Peyer's patch (tissue), 4 donors: ENCODE measurements around the gene PGGT1B. TPM values are rescaled to one million over a fixed set of nuclear protein-coding genes. Genes with fewer than 3 reads are reported as not detected.

Experiments used
- DNase-seq, 3 donors: peaks; one replicate each; pipeline ENCODE4 v3.0.0-alpha.2; 2017 to 2019
- H3K27ac ChIP-seq, 4 donors: fragments of 200-600 bp; sonication (generic); one replicate each; pipeline ENCODE4 v1.5.1; 2016 to 2019
- H3K27me3 ChIP-seq, 2 donors: fragments of 200-600 bp; sonication (generic); one replicate each; pipeline ENCODE4 v1.5.1; 2019
- H3K36me3 ChIP-seq, 3 donors: fragments of 200-600 bp; sonication (generic); one replicate each; pipeline ENCODE4 v1.5.1; 2016 to 2019
- H3K4me1 ChIP-seq, 4 donors: fragments of 200-600 bp; sonication (generic); one replicate each; pipeline ENCODE4 v1.5.1; 2016 to 2019
- H3K4me3 ChIP-seq, 4 donors: fragments of 200-600 bp; sonication (generic); 1 replicate in 3 of 4; 2 replicates in 1 of 4; pipeline ENCODE4 v1.5.1; 2016 to 2019; ENCODE audit warnings: mild to moderate bottlenecking in 1 of 4
- H3K9me3 ChIP-seq, 4 donors: fragments of 200-600 bp; sonication (generic); one replicate each; pipeline ENCODE4 v1.5.1; 2016 to 2019; ENCODE audit warnings: mild to moderate bottlenecking in 1 of 4
- CTCF ChIP-seq, 6 experiments: fragments of 450-650 bp in 4 of 6; fragments of 200-600 bp in 2 of 6; sonication (generic) in 1 of 6; IDR thresholded peaks; one replicate each; pipeline ENCODE4 v1.5.1; 2017 to 2019; ENCODE audit warnings: antibody characterized with exemption in 6 of 6, mild to moderate bottlenecking in 3 of 6, moderate library complexity in 1 of 6
- POLR2A ChIP-seq, 2 donors: fragments of 450-650 bp; IDR thresholded peaks; one replicate each; pipeline ENCODE4 v1.5.1; 2017; ENCODE audit warnings: antibody characterized with exemption in 2 of 2, mild to moderate bottlenecking in 2 of 2, moderate library complexity in 2 of 2
- total RNA-seq, 4 donors: library from RNA; depleted of rRNA; stranded (reverse); fragments of >200 nt; gene quantifications; one replicate each; pipeline ENCODE4 v1.1.0, GENCODE V29; 2016

The PGGT1B gene
- total RNA-seq, 4 donors from 2014 or later = 12.8 to 34.7 (median 16.5) TPM

DNA sequence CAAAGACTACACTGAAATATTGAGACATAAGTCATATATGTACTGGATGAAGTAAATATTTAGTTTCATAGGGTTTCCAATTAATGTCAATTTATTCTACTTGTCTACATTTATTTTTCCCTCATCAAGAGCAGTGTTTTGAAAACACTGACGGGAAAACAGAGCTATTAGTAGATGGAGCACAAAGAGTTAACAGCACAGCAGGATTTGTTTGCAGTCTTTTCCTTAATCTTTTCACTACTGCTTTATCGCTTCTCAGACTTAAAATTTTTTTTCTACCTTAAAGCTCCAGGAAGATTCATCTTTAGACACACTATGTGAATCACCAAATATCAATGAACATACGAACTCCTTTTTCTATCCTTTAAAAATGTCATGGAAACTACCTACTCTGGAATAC, 25.6 kb downstream of the PGGT1B start:
- TF ChIP-seq POLR2A (IDR thresholded peaks at IDR 0.05) (no peak), CTCF (IDR thresholded peaks at IDR 0.05) (no peak)
- H3K9me3 ChIP-seq = no peaks in the 10 kb centered on the region
- no peak for DNase-seq
- H3K27ac ChIP-seq = no peak overlapping the region
- H3K36me3 ChIP-seq = peaks cover 0 to 51% (median 5%) of the 10 kb centered on the region in 3 donors
- H3K4me1 ChIP-seq = no peaks in the 10 kb centered on the region
- no peak overlapping the region for H3K4me3 ChIP-seq
- no peaks in the 10 kb centered on the region for H3K27me3 ChIP-seq

- TF ChIP-seq POLR2A (IDR thresholded peaks at IDR 0.05) = no peak
- TF ChIP-seq CTCF (IDR thresholded peaks at IDR 0.05) = no peak
- H3K4me3 ChIP-seq = no peak overlapping the region
- DNase-seq = no peak
- no peaks in the 10 kb centered on the region for H3K4me1 ChIP-seq
- H3K9me3 ChIP-seq = no peaks in the 10 kb centered on the region
- H3K27ac ChIP-seq = no peak overlapping the region
- H3K36me3 ChIP-seq = peaks cover 0 to 54% (median 5%) of the 10 kb centered on the region in 3 donors
- no peaks in the 10 kb centered on the region for H3K27me3 ChIP-seq
These were observed 26.1 kb downstream of the PGGT1B start for GRCh38 chr5:115236599-115236998.

DNA sequence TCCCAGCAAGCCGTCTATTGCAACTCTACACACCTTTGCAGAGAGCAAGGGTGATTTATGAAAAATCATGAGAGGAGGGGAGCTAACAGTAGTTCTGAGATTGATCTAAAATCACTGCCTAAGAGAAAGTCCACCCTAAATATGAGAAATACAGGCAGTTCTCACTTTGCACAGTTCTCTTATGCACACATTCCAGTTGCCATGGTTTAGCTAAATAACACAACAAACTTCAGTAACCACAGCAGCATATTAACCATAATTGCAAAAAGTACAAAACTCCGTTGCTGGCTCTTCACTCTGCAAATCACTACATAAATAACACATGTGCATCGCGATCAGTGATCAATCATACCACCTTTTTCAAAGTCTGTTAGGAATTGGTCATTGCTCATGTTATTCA, 31.1 kb downstream of the PGGT1B start:
- H3K27ac ChIP-seq = no peak overlapping the region
- no peaks in the 10 kb centered on the region for H3K27me3 ChIP-seq
- DNase-seq = no peak
- H3K4me3 ChIP-seq = no peak overlapping the region
- H3K9me3 ChIP-seq = no peaks in the 10 kb centered on the region
- H3K36me3 ChIP-seq = peaks cover 0 to 63% (median 0%) of the 10 kb centered on the region in 3 donors
- TF ChIP-seq CTCF (IDR thresholded peaks at IDR 0.05) (no peak), POLR2A (IDR thresholded peaks at IDR 0.05) (no peak)
- H3K4me1 ChIP-seq = no peaks in the 10 kb centered on the region

GRCh38 chr5:115229606-115230005, 33.1 kb downstream of the PGGT1B start:
- DNase-seq = no peak
- H3K4me1 ChIP-seq = no peaks in the 10 kb centered on the region
- H3K27ac ChIP-seq = no peak overlapping the region
- no peaks in the 10 kb centered on the region for H3K27me3 ChIP-seq
- H3K9me3 ChIP-seq = no peaks in the 10 kb centered on the region
- H3K4me3 ChIP-seq = no peak overlapping the region
- H3K36me3 ChIP-seq = peaks cover 0 to 49% (median 0%) of the 10 kb centered on the region in 3 donors
- TF ChIP-seq POLR2A (IDR thresholded peaks at IDR 0.05) (no peak), CTCF (IDR thresholded peaks at IDR 0.05) (no peak)

DNA sequence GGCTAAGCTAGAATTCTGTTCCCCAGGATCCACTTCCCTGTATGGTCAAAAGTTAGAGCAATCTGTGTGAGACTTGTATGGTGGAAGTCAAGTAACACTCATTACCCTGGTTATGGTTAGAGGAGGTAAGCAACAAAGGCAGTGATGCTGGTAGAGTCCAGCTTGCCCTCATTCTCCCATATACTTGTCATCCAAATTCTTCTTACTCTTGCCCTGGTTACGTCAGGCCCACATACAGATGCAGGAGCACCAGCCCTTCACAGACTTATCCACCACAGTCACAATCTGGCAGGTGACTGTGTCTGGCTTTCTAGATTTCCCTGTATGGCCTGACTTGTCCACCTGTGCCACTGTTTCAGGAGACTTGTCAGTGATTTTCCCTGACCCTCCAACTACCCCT, 35.4 kb downstream of the PGGT1B start:
- no peak for DNase-seq
- no peaks in the 10 kb centered on the region for H3K9me3 ChIP-seq
- no peaks in the 10 kb centered on the region for H3K27me3 ChIP-seq
- peaks cover 0 to 49% (median 0%) of the 10 kb centered on the region in 3 donors for H3K36me3 ChIP-seq
- no peak overlapping the region for H3K4me3 ChIP-seq
- no peaks in the 10 kb centered on the region for H3K4me1 ChIP-seq
- no peak overlapping the region for H3K27ac ChIP-seq
- TF ChIP-seq CTCF (IDR thresholded peaks at IDR 0.05) (no peak), POLR2A (IDR thresholded peaks at IDR 0.05) (no peak)

DNA sequence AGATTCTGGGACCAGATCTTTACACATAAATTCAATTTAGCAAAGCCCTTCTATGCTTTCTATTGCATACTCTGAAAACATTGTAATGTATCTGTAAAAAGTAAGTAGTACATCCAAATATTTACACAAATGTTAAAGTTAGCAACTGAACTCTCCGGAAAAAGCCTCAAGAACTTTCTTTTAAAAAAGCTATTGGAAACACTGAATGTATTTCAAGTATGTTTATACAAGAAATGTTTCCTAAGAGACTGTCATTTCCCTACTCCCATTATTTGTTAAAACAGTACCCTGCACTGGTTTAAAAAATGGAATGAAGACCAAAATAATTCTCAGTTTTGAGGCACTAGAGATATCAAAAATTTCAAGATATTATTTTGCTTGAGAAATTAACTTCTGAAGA, 48.1 kb downstream of the PGGT1B start:
- Histone ChIP-seq H3K4me1 (peaks cover 0 to 2% (median 0%) of the 10 kb centered on the region in 4 donors), H3K27me3 (no peaks in the 10 kb centered on the region), H3K4me3 (no peak overlapping the region), H3K36me3 (peaks cover 0 to 42% (median 0%) of the 10 kb centered on the region in 3 donors), H3K27ac (no peak overlapping the region), H3K9me3 (no peaks in the 10 kb centered on the region)
- TF ChIP-seq CTCF (IDR thresholded peaks at IDR 0.05) (no peak), POLR2A (IDR thresholded peaks at IDR 0.05) (no peak)
- DNase-seq = no peak
